HepG2 (cell line): ENCODE data around the gene RRP9. TPM values are rescaled to one million over a fixed set of nuclear protein-coding genes. Genes with fewer than 3 reads are reported as not detected.

Experiments used
- AGO2 ChIP-seq: fragments of 200-400 bp; formaldehyde crosslinking; optimal IDR thresholded peaks from 2 replicates; pipeline ENCODE3; 2017; ENCODE audit warnings: mild to moderate bottlenecking, low read depth, low read length, moderate library complexity
- ARID2 ChIP-seq: sonication (generic); formaldehyde crosslinking; IDR thresholded peaks from 2 replicates; pipeline ENCODE4 v1.8.1; 2022; ENCODE audit warnings: mild to moderate bottlenecking, missing genetic modification reagents, borderline replicate concordance
- ATRX ChIP-seq: sonication (generic); formaldehyde crosslinking; IDR thresholded peaks from 2 replicates; pipeline ENCODE4 v1.4.0; 2020; ENCODE audit warnings: missing genetic modification reagents, borderline replicate concordance
- HNF4G ChIP-seq, 2 experiments: sonication (generic) in 1 of 2; formaldehyde crosslinking in 1 of 2; IDR thresholded peaks; 2 replicates each; pipeline versions ENCODE4 v1.4.0 to v1.6.1; 2011 to 2020; ENCODE audit warnings: borderline replicate concordance in 2 of 2, low read depth in 2 of 2, mild to moderate bottlenecking in 2 of 2, low read length in 1 of 2, missing genetic modification reagents in 1 of 2, moderate library complexity in 1 of 2
- NCOR1 ChIP-seq: fragments of 200-600 bp; sonication (generic); IDR thresholded peaks from 2 replicates; pipeline ENCODE4 v1.7.0; 2017; ENCODE audit warnings: antibody characterized with exemption, low read length, borderline replicate concordance
- PHF21A ChIP-seq: sonication (generic); formaldehyde crosslinking; IDR thresholded peaks from 2 replicates; pipeline ENCODE4 v1.5.0; 2020; ENCODE audit warnings: mild to moderate bottlenecking, missing genetic modification reagents
- RBFOX2 ChIP-seq: fragments of 200-400 bp; formaldehyde crosslinking; IDR thresholded peaks from 2 replicates; pipeline ENCODE4 v1.6.1; 2017; ENCODE audit warnings: low read depth, mild to moderate bottlenecking, low read length
- SMARCC2 ChIP-seq: fragments of 450-650 bp; IDR thresholded peaks from 2 replicates; pipeline ENCODE4 v1.6.1; 2017; ENCODE audit warnings: antibody characterized with exemption, mild to moderate bottlenecking
- ZBTB38 ChIP-seq: sonication (generic); formaldehyde crosslinking; IDR thresholded peaks from 2 replicates; pipeline ENCODE4 v1.5.1; 2020; ENCODE audit warnings: mild to moderate bottlenecking, missing genetic modification reagents
- ZFP36L1 ChIP-seq: sonication (generic); formaldehyde crosslinking; IDR thresholded peaks from 2 replicates; pipeline ENCODE4 v1.8.0; 2022; ENCODE audit warnings: mild to moderate bottlenecking, missing genetic modification reagents, moderate library complexity
- ZNF652 ChIP-seq: IDR thresholded peaks from 2 replicates; pipeline ENCODE4 v1.6.1; 2016; ENCODE audit warnings: low read depth, borderline replicate concordance
- ZNF878 ChIP-seq: sonication (generic); formaldehyde crosslinking; IDR thresholded peaks from 2 replicates; pipeline ENCODE4 v1.8.1; 2023; ENCODE audit warnings: mild to moderate bottlenecking, missing genetic modification reagents, moderate library complexity
- ZSCAN20 ChIP-seq: sonication (generic); formaldehyde crosslinking; IDR thresholded peaks from 2 replicates; pipeline ENCODE4 v1.4.0; 2020; ENCODE audit warnings: missing genetic modification reagents, mild to moderate bottlenecking, borderline replicate concordance
- ZSCAN25 ChIP-seq: sonication (generic); formaldehyde crosslinking; IDR thresholded peaks from 2 replicates; pipeline ENCODE4 v1.8.0; 2022; ENCODE audit warnings: mild to moderate bottlenecking, missing genetic modification reagents
- polyA plus RNA-seq, 8 experiments: library from polyadenylated mRNA; depleted of rRNA in 3 of 8; stranded (reverse) in 7 of 8; unstranded in 1 of 8; fragments of >200 nt; fragmentation: Illumina TruSeq in 4 of 8; extraction: Trizol in 4 of 8; gene quantifications; 2 replicates each; pipeline versions ENCODE4 v1.2.1 to v1.2.3, GENCODE V29; 2011 to 2016; ENCODE audit warnings: low read depth in 4 of 8, missing spikeins in 1 of 8, mixed read lengths in 1 of 8; ENCODE audit not compliant: insufficient read depth in 1 of 8
- total RNA-seq, 5 experiments: library from RNA; depleted of rRNA; stranded (reverse); fragments of >200 nt; fragmentation: Illumina TruSeq; extraction: Trizol; gene quantifications; 2 replicates each; pipeline ENCODE4 v1.2.3, GENCODE V29; 2016; ENCODE audit warnings: low read depth in 1 of 5
- TF ChIP-seq, protein P1 (sequence below): sonication (generic); formaldehyde crosslinking; IDR thresholded peaks from 2 replicates; pipeline ENCODE4 v1.4.0; 2020; ENCODE audit warnings: missing genetic modification reagents, borderline replicate concordance
- TF ChIP-seq, protein P2 (sequence below): sonication (generic); formaldehyde crosslinking; IDR thresholded peaks from 2 replicates; pipeline ENCODE4 v1.4.0; 2020; ENCODE audit warnings: missing genetic modification reagents
- TF ChIP-seq, protein P3 (sequence below): sonication (generic); formaldehyde crosslinking; IDR thresholded peaks from 2 replicates; pipeline ENCODE4 v1.8.0; 2022; ENCODE audit warnings: missing genetic modification reagents, mild to moderate bottlenecking, borderline replicate concordance
- TF ChIP-seq, protein P4 (sequence below): sonication (generic); formaldehyde crosslinking; IDR thresholded peaks from 2 replicates; pipeline ENCODE4 v1.4.0; 2020; ENCODE audit warnings: missing genetic modification reagents

Gene RRP9
- total and polyA plus RNA-seq, 2 of the 13 experiments (the other 11 are each of a cell fraction or from before 2014, with no cell fraction given): 14.8 to 44.0 TPM

DNA sequence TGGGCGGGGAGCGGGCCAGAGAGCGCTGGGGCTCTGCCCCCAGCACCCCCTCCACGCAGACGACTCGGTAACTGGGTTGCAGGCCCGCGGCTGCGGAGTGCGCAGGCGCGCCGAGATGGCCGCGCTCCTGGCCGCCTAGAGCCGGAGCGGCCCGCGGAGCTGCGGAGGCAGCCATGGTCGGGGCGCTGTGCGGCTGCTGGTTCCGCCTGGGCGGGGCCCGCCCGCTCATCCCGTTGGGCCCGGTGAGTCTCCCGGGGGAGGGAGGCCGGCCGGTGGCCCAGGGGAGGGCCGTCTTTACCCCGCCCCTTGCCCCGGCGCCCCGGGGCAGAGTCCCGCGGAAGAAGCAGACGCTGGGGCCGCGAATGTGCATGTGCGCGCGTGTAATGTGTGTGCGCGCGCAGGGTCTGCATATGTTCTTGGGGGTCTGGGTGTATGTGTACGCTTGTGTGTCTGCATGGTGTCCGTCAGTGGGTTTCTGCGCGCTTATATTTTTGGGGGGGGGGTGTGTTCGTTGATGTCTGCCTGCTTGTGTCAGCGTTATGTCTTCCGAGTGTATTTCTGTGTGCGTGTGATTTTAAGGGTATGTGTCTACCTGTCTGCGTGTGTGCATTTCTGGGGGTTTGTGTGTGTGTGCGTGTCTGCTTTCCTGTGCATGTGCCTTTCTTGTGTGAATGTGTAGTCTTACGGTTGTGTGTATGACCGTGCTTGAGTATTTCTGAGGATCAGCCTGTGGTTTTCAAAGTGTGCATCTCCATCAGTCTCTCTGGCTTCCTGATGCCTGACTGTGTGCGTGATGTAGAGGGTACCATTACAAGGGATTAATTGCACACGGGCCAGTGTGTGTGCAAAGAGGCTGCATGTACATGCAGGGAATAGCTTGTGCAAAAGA lies 33.5 kb upstream of the RRP9 start, which contains the start of gene ABHD14A (continued):
- TF ChIP-seq, protein P1, sequence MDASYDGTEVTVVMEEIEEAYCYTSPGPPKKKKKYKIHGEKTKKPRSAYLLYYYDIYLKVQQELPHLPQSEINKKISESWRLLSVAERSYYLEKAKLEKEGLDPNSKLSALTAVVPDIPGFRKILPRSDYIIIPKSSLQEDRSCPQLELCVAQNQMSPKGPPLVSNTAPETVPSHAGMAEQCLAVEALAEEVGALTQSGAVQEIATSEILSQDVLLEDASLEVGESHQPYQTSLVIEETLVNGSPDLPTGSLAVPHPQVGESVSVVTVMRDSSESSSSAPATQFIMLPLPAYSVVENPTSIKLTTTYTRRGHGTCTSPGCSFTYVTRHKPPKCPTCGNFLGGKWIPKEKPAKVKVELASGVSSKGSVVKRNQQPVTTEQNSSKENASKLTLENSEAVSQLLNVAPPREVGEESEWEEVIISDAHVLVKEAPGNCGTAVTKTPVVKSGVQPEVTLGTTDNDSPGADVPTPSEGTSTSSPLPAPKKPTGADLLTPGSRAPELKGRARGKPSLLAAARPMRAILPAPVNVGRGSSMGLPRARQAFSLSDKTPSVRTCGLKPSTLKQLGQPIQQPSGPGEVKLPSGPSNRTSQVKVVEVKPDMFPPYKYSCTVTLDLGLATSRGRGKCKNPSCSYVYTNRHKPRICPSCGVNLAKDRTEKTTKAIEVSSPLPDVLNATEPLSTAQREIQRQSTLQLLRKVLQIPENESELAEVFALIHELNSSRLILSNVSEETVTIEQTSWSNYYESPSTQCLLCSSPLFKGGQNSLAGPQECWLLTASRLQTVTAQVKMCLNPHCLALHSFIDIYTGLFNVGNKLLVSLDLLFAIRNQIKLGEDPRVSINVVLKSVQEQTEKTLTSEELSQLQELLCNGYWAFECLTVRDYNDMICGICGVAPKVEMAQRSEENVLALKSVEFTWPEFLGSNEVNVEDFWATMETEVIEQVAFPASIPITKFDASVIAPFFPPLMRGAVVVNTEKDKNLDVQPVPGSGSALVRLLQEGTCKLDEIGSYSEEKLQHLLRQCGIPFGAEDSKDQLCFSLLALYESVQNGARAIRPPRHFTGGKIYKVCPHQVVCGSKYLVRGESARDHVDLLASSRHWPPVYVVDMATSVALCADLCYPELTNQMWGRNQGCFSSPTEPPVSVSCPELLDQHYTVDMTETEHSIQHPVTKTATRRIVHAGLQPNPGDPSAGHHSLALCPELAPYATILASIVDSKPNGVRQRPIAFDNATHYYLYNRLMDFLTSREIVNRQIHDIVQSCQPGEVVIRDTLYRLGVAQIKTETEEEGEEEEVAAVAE: no peak
- TF ChIP-seq HNF4G (IDR thresholded peaks at IDR 0.05; ENCODE audit: borderline replicate concordance, low read depth, low read length) (peak; percentile 4; the same call in 1 of the 2 replicates), HNF4G (CRISPR knock-in tag; IDR thresholded peaks at IDR 0.05; ENCODE audit: borderline replicate concordance, low read depth) (no peak), ZNF878 (CRISPR knock-in tag) (no peak), ZFP36L1 (CRISPR knock-in tag) (no peak), ARID2 (CRISPR knock-in tag) (no peak), ZSCAN20 (CRISPR knock-in tag) (peak; percentile 58; the same call in 1 of the 2 replicates), ZSCAN25 (CRISPR knock-in tag) (peak; percentile 18; the same call in 1 of the 2 replicates), ATRX (CRISPR knock-in tag) (no peak), ZNF652 (CRISPR knock-in tag) (no peak), SMARCC2 (no peak), ZBTB38 (CRISPR knock-in tag) (peak; percentile 29; the same call in 1 of the 2 replicates), AGO2 (peak; percentile 37), PHF21A (CRISPR knock-in tag) (peak; percentile 63), RBFOX2 (peak; percentile 95), NCOR1 (no peak)
- TF ChIP-seq, protein P2, sequence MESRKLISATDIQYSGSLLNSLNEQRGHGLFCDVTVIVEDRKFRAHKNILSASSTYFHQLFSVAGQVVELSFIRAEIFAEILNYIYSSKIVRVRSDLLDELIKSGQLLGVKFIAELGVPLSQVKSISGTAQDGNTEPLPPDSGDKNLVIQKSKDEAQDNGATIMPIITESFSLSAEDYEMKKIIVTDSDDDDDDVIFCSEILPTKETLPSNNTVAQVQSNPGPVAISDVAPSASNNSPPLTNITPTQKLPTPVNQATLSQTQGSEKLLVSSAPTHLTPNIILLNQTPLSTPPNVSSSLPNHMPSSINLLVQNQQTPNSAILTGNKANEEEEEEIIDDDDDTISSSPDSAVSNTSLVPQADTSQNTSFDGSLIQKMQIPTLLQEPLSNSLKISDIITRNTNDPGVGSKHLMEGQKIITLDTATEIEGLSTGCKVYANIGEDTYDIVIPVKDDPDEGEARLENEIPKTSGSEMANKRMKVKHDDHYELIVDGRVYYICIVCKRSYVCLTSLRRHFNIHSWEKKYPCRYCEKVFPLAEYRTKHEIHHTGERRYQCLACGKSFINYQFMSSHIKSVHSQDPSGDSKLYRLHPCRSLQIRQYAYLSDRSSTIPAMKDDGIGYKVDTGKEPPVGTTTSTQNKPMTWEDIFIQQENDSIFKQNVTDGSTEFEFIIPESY (CRISPR knock-in tag): no peak
- TF ChIP-seq, protein P3, sequence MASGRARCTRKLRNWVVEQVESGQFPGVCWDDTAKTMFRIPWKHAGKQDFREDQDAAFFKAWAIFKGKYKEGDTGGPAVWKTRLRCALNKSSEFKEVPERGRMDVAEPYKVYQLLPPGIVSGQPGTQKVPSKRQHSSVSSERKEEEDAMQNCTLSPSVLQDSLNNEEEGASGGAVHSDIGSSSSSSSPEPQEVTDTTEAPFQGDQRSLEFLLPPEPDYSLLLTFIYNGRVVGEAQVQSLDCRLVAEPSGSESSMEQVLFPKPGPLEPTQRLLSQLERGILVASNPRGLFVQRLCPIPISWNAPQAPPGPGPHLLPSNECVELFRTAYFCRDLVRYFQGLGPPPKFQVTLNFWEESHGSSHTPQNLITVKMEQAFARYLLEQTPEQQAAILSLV (CRISPR knock-in tag): peak; percentile 66; the same call in 1 of the 2 replicates
- TF ChIP-seq, protein P4, sequence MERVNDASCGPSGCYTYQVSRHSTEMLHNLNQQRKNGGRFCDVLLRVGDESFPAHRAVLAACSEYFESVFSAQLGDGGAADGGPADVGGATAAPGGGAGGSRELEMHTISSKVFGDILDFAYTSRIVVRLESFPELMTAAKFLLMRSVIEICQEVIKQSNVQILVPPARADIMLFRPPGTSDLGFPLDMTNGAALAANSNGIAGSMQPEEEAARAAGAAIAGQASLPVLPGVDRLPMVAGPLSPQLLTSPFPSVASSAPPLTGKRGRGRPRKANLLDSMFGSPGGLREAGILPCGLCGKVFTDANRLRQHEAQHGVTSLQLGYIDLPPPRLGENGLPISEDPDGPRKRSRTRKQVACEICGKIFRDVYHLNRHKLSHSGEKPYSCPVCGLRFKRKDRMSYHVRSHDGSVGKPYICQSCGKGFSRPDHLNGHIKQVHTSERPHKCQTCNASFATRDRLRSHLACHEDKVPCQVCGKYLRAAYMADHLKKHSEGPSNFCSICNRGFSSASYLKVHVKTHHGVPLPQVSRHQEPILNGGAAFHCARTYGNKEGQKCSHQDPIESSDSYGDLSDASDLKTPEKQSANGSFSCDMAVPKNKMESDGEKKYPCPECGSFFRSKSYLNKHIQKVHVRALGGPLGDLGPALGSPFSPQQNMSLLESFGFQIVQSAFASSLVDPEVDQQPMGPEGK (CRISPR knock-in tag): peak; percentile 80
